Measurements from ENCODE around the gene FRMD5.

FRMD5 gene

DNA sequence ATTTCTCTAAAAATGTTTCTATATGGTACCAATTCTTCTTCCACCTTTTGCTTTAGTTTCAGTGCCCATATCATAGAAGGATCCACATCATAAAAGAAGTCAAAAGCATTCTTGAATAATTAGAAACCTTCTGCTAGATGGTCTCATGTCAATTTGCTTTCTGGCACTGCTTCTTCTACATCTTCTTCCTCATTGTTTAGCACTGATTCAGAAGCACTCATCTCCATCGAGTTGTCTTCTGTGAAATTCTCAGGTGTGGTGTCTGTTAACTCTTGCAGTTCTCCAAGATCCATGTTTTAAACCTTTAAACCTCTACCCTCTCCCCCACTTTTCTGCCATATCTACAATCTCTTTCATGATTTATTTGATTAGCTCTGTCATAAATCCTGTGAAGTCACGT, 213.5 kb downstream of the FRMD5 start:
- no peak for DNase-seq (ENCODE audit: low spot score)
- in situ Hi-C loops (cut with MboI; ENCODE audit: low pct_unique_long_range_greater_than_20kb, low sequenced_read_pairs, unreplicated experiment), result no loop called here
- no peak for TF ChIP-seq CTCF (IDR thresholded peaks at IDR 0.05; ENCODE audit: extremely low read depth, insufficient read depth, missing control alignments)

DNA sequence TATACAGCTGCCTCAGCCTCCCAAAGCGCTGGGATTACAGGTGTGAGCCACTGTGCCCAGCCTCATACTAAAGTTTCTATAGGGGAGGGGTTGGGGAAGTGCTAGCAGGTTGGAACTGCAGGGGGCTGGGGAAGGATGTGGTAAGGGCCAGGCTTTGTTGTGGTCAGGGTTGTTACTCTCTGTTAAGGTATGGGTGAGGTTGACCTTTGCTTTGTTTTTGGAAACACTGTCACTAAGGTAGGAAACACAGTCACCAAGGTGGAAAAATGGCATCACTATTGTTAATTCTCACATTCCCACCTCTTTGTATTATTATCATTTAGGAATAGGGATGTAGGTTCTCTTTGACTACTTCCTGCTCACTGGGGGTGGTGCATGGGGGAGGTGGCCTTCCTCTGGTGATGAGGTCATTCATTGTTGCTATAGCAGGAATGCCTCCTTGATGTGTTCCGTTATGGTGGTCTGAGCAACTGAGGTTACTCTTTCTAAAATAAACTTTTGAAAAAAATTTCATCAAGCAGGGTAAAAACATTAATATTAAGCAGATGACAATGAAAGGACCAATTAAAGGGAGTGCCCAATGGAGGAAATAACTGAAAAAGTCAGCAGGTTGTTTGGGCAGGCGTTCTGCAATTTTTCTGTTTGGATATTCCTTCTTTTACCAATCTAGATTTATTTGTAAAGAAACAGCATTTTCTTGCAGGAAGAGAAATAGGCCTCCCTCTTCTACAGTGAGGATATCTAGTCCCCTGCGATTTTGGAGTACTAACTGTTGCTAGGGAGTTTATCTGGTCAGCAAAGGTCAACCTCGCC, 217.8 kb downstream of the FRMD5 start:
- no peak for DNase-seq (ENCODE audit: low spot score)
- in situ Hi-C loops (cut with MboI; ENCODE audit: low pct_unique_long_range_greater_than_20kb, low sequenced_read_pairs, unreplicated experiment), result no loop called here
- no peak for TF ChIP-seq CTCF (IDR thresholded peaks at IDR 0.05; ENCODE audit: extremely low read depth, insufficient read depth, missing control alignments)

- no peak for TF ChIP-seq CTCF (IDR thresholded peaks at IDR 0.05; ENCODE audit: extremely low read depth, insufficient read depth, missing control alignments)
- in situ Hi-C loops (cut with MboI; ENCODE audit: low pct_unique_long_range_greater_than_20kb, low sequenced_read_pairs, unreplicated experiment), result no loop called here
- no peak for DNase-seq (ENCODE audit: low spot score)
These were observed 219.3 kb downstream of the FRMD5 start for GRCh38 chr15:43975770-43976169.

DNA sequence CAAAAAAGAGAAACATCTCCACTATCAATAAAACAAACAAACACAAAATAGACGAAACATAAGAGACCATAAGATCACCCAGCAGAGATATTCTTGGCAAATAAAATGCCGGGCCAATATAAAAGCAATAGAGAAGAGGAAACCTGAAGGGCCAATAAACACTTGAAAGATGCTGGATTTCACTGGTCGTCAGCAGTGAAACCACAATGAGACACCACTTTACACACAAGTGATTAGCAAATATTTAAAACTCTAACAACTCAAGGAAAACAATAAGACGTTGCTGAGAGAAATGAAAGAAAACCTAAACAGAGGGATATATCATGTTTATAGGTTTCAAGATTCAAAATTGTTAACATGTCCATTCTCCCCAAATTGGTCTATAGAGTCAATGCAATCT, 219.7 kb downstream of the FRMD5 start:
- DNase-seq (ENCODE audit: low spot score), result no peak
- in situ Hi-C loops (cut with MboI; ENCODE audit: low pct_unique_long_range_greater_than_20kb, low sequenced_read_pairs, unreplicated experiment), result no loop called here
- TF ChIP-seq CTCF (IDR thresholded peaks at IDR 0.05; ENCODE audit: extremely low read depth, insufficient read depth, missing control alignments), result no peak

GRCh38 chr15:43974852-43975251, 220.2 kb downstream of the FRMD5 start:
- DNase-seq (ENCODE audit: low spot score), result peak; percentile 23
- TF ChIP-seq CTCF (IDR thresholded peaks at IDR 0.05; ENCODE audit: extremely low read depth, insufficient read depth, missing control alignments), result no peak
- in situ Hi-C loops (cut with MboI; ENCODE audit: low pct_unique_long_range_greater_than_20kb, low sequenced_read_pairs, unreplicated experiment), result no loop called here

- in situ Hi-C loops (cut with MboI; ENCODE audit: low pct_unique_long_range_greater_than_20kb, low sequenced_read_pairs, unreplicated experiment), result no loop called here
- TF ChIP-seq CTCF (IDR thresholded peaks at IDR 0.05; ENCODE audit: extremely low read depth, insufficient read depth, missing control alignments), result no peak
- DNase-seq (ENCODE audit: low spot score), result no peak
These were observed 225.2 kb downstream of the FRMD5 start for GRCh38 chr15:43969802-43970375.
